SK-N-MC (cell line): Measurements from ENCODE around the gene GAL3ST3.

Experiments
- EZH2 ChIP-seq: fragments of 200-600 bp; sonication (generic); IDR thresholded peaks from one replicate; pipeline ENCODE4 v1.6.1; 2017; ENCODE audit warnings: antibody characterized with exemption
- POLR2AphosphoS5 ChIP-seq: IDR thresholded peaks from 2 replicates; pipeline ENCODE4 v1.6.1; 2012; ENCODE audit warnings: mild to moderate bottlenecking, low read depth, low read length, borderline replicate concordance

GRCh38 chr11:66017321-66017720, 31.6 kb downstream of the GAL3ST3 start:
- TF ChIP-seq POLR2AphosphoS5 (no peak), EZH2 (no peak)
